Activated T-cell treated with anti-CD3 and anti-CD28 coated beads, Interleukin-2, amount 50 U/mL, for 24 hours (primary cell): ENCODE data around the gene KHSRP.
"Not testable (repeated sequence)": the region's sequence is repeated elsewhere in the genome, so short reads cannot be mapped to it uniquely, and the experiment has no call there.

Source experiments
- DNase-seq: peaks from one replicate; pipeline ENCODE4 v3.0.0-alpha.2; 2020
- H3K27ac Mint-ChIP-seq: 2 replicates; pipeline ENCODE4 v1.8.0; 2020; ENCODE audit warnings: mild to moderate bottlenecking, mixed read lengths
- H3K27me3 Mint-ChIP-seq: 2 replicates; pipeline ENCODE4 v1.8.0; 2020; ENCODE audit warnings: mixed read lengths
- H3K36me3 Mint-ChIP-seq: 2 replicates; pipeline ENCODE4 v1.8.0; 2020; ENCODE audit warnings: low read depth, mixed read lengths
- H3K4me1 Mint-ChIP-seq: 2 replicates; pipeline ENCODE4 v1.8.0; 2020; ENCODE audit warnings: low read depth, mixed read lengths
- H3K4me3 Mint-ChIP-seq: 2 replicates; pipeline ENCODE4 v1.8.0; 2020; ENCODE audit warnings: mild to moderate bottlenecking, moderate library complexity, mixed read lengths
- H3K9me3 Mint-ChIP-seq: 2 replicates; pipeline ENCODE4 v1.8.0; 2020; ENCODE audit warnings: mixed read lengths

The KHSRP gene

DNA sequence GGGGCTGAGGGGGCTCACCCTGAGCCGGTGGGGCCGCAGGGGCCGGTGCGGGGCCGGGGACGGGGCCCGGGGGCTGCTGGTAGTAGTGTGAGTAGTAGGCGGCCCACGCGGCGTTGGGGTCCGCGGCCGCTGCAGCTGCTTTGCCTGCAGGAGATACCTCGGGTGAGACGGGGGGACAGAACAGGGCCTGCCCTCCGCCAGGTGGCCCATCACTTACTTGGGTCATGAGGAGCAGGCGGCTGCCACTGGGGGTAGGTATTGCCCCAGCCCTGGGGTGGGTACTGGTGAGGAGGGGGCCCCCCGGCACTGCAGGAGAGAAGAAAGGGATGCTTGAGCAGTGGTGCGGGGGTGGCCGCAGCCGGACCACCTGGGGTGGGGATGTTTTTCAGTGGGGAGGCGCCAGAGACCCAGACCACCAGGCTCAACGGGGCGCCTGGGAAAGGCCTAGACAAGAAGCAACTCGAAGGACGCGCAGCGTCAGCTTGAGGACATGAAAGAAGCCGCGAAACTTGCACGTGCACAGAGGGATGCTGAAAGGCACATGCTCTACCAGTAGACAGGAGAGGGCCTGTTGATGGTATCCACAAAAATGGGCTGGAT is 8.9 kb downstream of the KHSRP start:
- no peak overlapping the region for H3K27ac Mint-ChIP-seq
- H3K36me3 Mint-ChIP-seq, result peaks cover 79% of the 10 kb centered on the region
- no peaks in the 10 kb centered on the region for H3K9me3 Mint-ChIP-seq
- DNase-seq, result no peak
- peaks cover 2% of the 10 kb centered on the region for H3K4me1 Mint-ChIP-seq
- H3K27me3 Mint-ChIP-seq, result no peaks in the 10 kb centered on the region
- H3K4me3 Mint-ChIP-seq, result no peak overlapping the region

GRCh38 chr19:6414793-6415590 is 9.6 kb downstream of the KHSRP start:
- peaks cover 72% of the 10 kb centered on the region for H3K36me3 Mint-ChIP-seq

DNA sequence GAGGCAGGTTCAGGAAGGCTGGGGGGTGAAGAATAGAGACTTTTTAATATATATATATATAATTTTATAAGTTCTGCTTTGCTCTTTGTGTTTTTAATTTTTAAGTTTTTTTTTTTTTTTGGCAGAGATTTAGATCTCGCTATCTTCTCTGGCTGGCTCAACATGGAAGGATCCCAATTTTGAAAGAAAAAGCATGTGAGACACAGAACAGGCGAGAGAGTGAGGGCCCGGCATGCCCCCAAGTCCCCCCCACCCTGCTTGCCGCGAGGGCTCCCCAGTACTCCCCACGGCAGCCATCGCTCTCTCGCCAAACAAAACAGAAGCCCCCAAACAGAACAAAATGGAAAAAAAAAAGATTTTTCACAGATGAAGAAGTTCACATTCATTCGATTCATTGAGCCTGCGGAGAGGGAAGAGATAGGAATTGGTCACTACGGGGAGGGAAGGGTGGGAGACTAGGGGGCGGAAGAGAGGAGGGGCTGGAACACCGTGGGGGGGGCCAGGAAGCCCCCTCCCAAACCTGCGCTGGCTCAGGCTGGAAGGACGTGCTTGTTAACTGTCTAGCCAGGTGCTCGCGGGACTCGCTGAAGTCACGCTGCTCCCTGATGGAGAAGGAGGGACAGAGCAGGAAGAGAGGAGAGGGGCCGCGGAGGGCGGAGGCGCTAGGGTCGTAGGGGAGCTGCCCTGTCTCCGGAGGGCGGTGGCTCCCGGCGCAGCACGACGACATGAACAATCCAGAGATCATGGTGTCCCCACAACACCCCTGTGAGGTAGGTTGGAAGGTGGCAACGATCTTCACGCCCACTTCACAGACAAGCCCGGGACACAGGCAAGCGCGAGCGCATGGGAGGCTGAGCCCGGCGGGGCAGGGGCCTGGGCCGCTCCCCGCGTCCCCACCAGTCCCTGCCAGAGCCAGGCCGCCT is 10.6 kb downstream of the KHSRP start:
- Mint-ChIP-seq H3K4me3 (no peak overlapping the region), H3K36me3 (peaks cover 62% of the 10 kb centered on the region), H3K4me1 (no peaks in the 10 kb centered on the region), H3K27me3 (no peaks in the 10 kb centered on the region), H3K27ac (no peak overlapping the region), H3K9me3 (no peaks in the 10 kb centered on the region)
- DNase-seq, result no peak

More at GRCh38 chr19:6414793-6415590, 9.6 kb downstream of the KHSRP start:
- H3K4me1 Mint-ChIP-seq, result no peaks in the 10 kb centered on the region
- no peak overlapping the region for H3K27ac Mint-ChIP-seq
- no peak for DNase-seq
- H3K9me3 Mint-ChIP-seq, result no peaks in the 10 kb centered on the region
- H3K4me3 Mint-ChIP-seq, result no peak overlapping the region
- no peaks in the 10 kb centered on the region for H3K27me3 Mint-ChIP-seq

DNA sequence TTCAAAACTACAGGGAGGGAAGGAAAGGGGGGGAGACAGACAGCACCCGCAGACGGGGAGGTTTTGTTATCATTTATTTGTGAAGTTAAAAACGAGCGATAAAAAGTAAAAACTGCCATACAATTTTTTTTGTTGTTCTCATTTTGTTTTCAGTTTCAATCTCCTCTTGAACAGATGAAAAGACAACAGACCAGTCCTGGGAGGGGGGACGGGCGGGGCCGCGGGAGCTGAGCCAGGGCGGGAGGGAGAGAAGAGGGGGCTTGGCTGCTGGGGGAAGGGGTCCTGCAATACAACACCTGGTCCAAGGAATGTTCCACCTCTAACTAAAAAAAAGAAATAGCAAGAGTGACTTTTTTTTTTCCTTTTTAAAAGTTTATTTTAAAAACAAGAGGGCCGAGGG is 11.3 kb downstream of the KHSRP start:
- no peaks in the 10 kb centered on the region for H3K27me3 Mint-ChIP-seq
- H3K4me3 Mint-ChIP-seq, result no peak overlapping the region
- H3K27ac Mint-ChIP-seq, result no peak overlapping the region
- H3K4me1 Mint-ChIP-seq, result no peaks in the 10 kb centered on the region
- H3K9me3 Mint-ChIP-seq, result no peaks in the 10 kb centered on the region
- DNase-seq, result no peak
- peaks cover 55% of the 10 kb centered on the region for H3K36me3 Mint-ChIP-seq

DNA sequence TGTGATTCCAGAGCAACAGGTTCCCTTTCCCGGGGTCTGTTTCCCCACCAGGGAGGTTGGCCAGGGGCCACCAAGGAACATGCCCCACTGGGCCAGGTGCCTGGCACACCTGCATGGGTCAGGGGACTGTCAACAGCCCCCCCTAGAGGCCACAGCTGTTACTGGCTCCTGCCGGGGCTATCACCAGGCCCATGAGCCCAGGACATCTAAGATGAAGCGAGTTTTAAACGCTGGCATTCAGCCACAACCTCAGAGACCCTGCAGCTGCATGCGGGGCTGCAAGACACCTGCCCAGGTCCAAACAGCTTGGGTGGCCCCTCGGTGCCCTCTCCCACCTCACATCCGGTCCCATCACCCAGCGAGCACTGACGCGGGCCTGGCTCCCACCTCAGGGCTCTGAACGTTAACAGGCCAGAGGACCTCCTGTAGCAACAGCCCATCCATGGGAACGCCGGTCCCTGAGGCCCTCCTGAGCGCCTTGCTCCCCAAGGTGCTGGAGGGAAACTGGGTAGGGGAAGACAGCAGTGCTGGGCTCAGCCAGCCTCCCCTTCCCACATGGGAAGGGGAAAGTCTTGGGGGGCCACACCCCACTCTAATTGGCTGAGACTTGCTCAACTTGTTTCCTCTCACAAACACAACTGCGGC is 12.0 kb downstream of the KHSRP start:
- no peaks in the 10 kb centered on the region for H3K27me3 Mint-ChIP-seq
- no peaks in the 10 kb centered on the region for H3K9me3 Mint-ChIP-seq
- no peak overlapping the region for H3K27ac Mint-ChIP-seq
- peaks cover 48% of the 10 kb centered on the region for H3K36me3 Mint-ChIP-seq
- no peak overlapping the region for H3K4me3 Mint-ChIP-seq
- DNase-seq, result peak; percentile 68
- no peaks in the 10 kb centered on the region for H3K4me1 Mint-ChIP-seq

GRCh38 chr19:6412061-6412446 is 12.6 kb downstream of the KHSRP start:
- Mint-ChIP-seq H3K27ac (no peak overlapping the region), H3K36me3 (peaks cover 43% of the 10 kb centered on the region), H3K9me3 (no peaks in the 10 kb centered on the region), H3K4me1 (no peaks in the 10 kb centered on the region), H3K27me3 (no peaks in the 10 kb centered on the region), H3K4me3 (no peak overlapping the region)
- no peak for DNase-seq

GRCh38 chr19:6409346-6409745 is 15.3 kb downstream of the KHSRP start:
- H3K4me3 Mint-ChIP-seq, result no peak overlapping the region
- H3K36me3 Mint-ChIP-seq, result peaks cover 20% of the 10 kb centered on the region
- H3K27ac Mint-ChIP-seq, result no peak overlapping the region
- no peaks in the 10 kb centered on the region for H3K4me1 Mint-ChIP-seq
- no peak for DNase-seq
- H3K9me3 Mint-ChIP-seq, result no peaks in the 10 kb centered on the region
- no peaks in the 10 kb centered on the region for H3K27me3 Mint-ChIP-seq

- H3K4me3 Mint-ChIP-seq, result no peak overlapping the region
- H3K27me3 Mint-ChIP-seq, result no peaks in the 10 kb centered on the region
- H3K36me3 Mint-ChIP-seq, result no peaks in the 10 kb centered on the region
- DNase-seq, result no peak
- no peaks in the 10 kb centered on the region for H3K9me3 Mint-ChIP-seq
- H3K27ac Mint-ChIP-seq, result no peak overlapping the region
- no peaks in the 10 kb centered on the region for H3K4me1 Mint-ChIP-seq
These were observed 18.2 kb downstream of the KHSRP start for GRCh38 chr19:6406401-6406800.

- no peaks in the 10 kb centered on the region for H3K9me3 Mint-ChIP-seq
- no peaks in the 10 kb centered on the region for H3K4me1 Mint-ChIP-seq
- H3K27ac Mint-ChIP-seq, result no peak overlapping the region
- no peak for DNase-seq
- no peak overlapping the region for H3K4me3 Mint-ChIP-seq
- H3K27me3 Mint-ChIP-seq, result no peaks in the 10 kb centered on the region
- H3K36me3 Mint-ChIP-seq, result no peaks in the 10 kb centered on the region
These were observed 21.6 kb downstream of the KHSRP start for GRCh38 chr19:6402837-6403608.

DNA sequence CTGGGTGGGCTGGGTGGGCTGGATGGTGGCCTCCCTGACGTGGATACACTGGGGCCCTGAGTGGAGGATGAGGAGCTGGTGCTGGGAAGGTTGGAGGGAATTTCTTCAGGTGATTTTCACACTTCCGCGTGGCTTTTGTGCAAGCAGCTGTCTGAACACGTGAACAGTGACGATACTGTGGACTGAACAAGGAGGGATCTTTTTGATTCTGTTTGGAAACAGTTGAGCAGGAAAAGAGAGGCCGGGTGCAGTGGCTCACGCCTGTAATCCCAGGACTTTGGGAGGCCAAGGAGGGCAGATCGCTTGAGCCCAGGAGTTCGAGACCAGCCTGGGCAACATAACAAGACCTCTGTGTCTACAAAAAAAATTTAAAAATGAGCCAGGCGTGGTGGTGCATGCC is 22.6 kb downstream of the KHSRP start:
- Mint-ChIP-seq H3K4me3 (no peak overlapping the region), H3K36me3 (no peaks in the 10 kb centered on the region), H3K27ac (no peak overlapping the region), H3K4me1 (no peaks in the 10 kb centered on the region), H3K27me3 (no peaks in the 10 kb centered on the region), H3K9me3 (no peaks in the 10 kb centered on the region)
- no peak for DNase-seq

- not testable (repeated sequence) for H3K9me3 Mint-ChIP-seq, DNase-seq, H3K36me3 Mint-ChIP-seq, H3K27me3 Mint-ChIP-seq, H3K27ac Mint-ChIP-seq, H3K4me1 Mint-ChIP-seq, H3K4me3 Mint-ChIP-seq
These were observed 24.3 kb downstream of the KHSRP start for GRCh38 chr19:6400062-6400944.

DNA sequence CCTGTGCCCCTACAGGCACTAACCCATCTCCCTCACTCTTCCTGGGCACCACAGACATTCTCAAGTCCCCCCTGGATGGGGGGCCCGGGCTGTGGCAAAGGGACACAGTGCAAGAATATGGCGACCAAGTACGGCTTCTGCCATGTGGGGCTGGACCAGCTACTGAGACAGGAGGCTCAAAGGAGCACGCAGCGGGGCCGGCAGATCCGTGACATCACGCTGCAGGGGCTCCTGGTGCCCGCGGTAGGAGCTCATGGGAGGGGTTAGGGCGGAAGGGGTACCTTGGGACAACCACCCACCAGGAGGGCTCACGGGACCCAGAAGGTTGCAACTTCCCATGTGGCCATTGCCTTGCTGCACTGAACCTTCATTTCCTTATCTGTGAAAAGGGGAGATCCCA is 28.3 kb downstream of the KHSRP start:
- no peaks in the 10 kb centered on the region for H3K27me3 Mint-ChIP-seq
- DNase-seq, result no peak
- peaks cover 26% of the 10 kb centered on the region for H3K4me1 Mint-ChIP-seq
- H3K36me3 Mint-ChIP-seq, result peaks cover 20% of the 10 kb centered on the region
- H3K9me3 Mint-ChIP-seq, result no peaks in the 10 kb centered on the region
- no peak overlapping the region for H3K27ac Mint-ChIP-seq
- no peak overlapping the region for H3K4me3 Mint-ChIP-seq

DNA sequence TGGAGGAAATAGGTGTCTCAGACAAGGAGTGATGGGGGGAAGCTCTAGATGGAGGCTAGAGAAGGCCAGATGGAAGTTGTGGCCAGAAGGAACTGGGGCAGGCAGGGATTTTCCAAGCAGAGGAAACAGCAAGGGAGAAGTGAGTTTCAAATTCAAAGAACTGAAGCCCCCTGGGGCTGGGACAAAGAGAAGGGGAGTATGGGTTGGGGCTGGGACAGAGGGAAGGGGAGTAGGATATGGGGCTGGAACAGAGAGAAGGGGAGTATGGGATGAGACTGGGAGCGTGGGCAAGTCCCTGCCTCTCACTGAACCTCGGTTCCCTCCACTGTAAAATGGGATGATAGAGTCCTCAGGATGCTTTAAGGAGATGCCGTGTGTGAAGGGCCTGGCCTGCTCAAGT is 29.8 kb downstream of the KHSRP start:
- H3K4me3 Mint-ChIP-seq, result peak overlapping the region; percentile 15
- peaks cover 30% of the 10 kb centered on the region for H3K4me1 Mint-ChIP-seq
- no peaks in the 10 kb centered on the region for H3K27me3 Mint-ChIP-seq
- DNase-seq, result no peak
- peaks cover 31% of the 10 kb centered on the region for H3K36me3 Mint-ChIP-seq
- H3K27ac Mint-ChIP-seq, result peak overlapping the region; percentile 34
- no peaks in the 10 kb centered on the region for H3K9me3 Mint-ChIP-seq
